ENCODE results near the gene ADORA1.

Gene ADORA1

DNA sequence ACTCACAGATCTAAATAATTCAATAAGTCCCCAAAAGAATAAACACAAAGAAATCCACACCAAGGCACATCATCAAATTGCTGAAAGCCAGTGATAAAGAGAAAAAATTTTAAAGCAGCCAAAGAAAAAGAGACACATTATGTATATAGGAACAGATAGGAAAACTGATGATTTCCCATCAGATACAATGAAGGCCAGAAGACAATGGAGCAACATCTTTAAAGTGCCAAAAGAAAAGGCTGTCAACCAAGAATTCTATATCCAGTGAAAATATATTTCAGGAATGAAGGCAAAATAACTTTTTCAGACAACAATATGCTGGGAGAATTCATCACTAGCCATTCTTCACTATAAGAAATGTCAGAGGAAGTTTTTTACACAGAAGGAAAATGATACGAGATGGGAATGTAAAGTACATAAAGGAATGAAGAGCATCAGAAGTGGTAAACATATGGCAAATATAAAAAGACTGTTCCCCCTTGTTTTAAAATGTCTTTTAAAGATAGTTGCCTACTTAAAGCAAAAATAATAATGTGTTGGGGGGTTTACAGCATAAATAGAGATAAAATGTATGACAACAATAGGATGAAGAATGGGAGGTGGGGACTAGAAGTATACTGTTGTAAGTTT lies 32.4 kb upstream of the ADORA1 start:
- no peak for DNase-seq

DNA sequence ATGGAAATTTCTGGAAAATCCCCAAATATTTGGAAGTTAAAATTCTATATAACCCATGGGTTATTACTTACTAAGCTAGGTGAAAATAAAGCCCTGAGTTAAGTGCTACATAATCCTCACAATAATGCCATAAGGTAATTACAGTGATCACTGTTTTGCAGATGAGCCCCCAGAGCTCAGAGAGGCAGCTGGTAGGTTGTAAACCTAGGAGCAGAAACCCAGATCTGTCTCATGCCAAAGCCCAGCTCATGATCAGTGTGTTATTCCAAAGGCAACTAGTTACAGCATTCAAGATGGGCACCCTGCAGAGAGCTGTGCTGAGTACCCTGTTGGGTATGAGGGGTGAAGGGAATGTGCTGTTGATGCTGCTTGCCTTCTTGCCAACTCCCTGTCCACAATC lies 31.0 kb upstream of the ADORA1 start:
- no peak for DNase-seq

DNA sequence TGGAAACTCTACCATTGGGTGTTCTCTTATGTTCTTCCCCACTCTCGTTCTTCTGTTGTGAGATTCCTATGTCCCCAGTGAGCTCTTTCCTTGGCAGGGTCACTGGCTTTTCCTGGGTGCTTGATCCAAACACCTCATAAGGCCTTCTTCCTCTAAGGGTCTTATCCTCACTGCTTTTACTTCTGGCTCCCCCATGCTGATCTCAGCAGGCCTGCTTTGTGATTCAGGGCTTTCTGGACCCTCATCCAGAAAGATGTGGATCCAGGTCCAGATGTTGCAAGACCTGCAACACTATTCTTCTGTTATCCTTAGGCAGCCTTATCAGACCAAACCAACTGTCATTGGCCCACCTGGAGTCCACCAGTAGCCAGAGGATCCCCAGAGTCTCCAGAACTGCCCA lies 30.5 kb upstream of the ADORA1 start:
- DNase-seq = no peak

DNA sequence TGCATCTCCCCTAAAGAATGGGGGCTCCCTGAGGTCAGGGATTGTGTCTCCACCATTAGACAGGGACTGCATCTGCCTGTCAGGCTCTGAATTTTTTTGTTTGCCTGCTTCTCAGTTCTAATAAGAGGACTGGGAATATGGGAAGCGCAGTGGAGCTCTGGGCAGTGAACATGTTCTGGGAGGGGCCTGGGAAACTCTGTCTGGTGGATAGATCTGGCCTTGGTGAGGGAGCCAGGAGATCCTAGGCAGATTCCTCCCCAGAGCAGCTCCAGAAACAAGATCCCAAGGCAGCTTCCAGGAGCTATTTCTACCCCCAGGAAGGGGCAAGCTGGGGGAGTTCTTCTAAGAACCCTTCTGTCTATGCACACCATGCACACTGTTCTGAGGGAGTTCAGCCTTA lies 29.1 kb upstream of the ADORA1 start:
- no peak for DNase-seq

DNA sequence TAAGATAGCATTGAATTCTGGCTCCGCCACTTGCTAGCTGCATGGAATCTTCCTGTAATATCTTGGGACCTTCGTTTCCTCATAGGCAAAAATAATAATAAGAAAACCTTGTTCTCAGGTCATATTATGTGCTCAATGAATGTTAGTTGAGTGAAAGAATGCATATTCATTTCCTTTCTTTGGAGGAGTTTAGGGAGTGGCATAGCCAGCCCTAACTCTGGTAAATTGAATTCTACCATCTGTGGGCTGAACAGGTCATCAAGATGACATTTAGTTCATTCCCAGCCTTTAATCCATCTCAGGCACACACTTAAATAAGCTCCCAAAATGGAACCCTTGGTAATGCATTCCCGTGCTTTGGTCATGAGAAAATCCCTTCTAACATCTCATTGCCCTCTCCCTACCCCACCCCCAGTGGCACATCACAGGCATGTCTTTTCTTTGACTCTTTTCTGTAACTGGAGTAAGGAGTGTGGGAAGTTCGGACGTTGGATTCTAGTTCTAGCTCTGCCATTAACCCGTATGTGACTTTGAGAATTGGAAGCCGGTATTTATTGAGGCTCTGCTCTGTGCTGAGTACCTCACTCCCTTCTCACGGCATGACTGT lies 28.5 kb upstream of the ADORA1 start:
- DNase-seq = no peak

DNA sequence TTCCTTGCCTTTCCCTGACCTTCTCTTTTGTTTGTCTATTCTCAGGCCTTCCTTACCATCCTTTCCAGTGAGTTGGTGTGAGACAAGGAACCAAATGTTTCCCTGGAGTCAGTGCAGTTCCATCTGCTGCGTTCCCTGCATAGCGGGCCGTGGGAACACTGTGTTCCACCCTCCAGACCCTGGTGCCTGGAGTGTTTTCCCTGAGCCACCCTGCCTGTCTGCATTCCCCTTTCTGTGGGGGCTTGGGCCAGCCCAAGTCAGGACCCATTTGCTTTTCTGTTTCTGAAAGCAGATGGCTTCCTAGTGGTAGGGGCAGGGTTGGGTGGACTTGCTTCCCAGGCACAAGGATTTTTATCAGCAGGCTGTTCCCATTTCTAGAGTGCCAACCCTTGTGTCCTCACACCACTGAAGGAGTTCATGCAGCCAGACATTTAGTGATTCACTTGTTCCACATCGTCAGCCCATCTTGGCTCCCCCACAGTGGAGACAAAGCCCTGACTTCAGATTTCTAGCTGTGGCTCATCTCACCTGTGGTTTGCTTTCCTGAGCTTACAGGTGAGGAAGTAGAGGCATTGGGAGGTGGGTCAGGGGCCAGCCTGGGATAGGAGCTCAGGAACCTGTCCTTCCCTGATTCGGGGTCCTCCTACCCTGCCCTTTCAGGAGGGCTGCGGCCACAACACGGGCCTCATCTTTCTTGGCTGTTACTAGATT lies 27.6 kb upstream of the ADORA1 start:
- DNase-seq = no peak

DNA sequence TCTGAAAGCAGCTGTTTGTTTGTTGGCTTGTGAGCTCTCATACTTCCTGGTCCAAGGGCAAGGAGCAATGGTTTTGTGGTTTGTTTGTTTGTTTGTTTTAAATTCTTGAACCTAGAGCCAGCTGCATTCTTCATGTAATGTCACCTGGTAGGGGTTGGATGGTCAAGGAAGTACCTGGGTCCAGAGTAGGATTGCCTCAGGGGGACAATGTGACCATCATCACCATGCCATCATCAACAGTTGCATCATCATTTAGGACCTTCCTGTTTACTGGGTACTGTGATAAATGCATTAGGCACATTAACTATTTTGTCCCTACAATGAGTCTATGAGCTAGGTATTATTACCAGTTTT lies 27.0 kb upstream of the ADORA1 start:
- no peak for DNase-seq

DNA sequence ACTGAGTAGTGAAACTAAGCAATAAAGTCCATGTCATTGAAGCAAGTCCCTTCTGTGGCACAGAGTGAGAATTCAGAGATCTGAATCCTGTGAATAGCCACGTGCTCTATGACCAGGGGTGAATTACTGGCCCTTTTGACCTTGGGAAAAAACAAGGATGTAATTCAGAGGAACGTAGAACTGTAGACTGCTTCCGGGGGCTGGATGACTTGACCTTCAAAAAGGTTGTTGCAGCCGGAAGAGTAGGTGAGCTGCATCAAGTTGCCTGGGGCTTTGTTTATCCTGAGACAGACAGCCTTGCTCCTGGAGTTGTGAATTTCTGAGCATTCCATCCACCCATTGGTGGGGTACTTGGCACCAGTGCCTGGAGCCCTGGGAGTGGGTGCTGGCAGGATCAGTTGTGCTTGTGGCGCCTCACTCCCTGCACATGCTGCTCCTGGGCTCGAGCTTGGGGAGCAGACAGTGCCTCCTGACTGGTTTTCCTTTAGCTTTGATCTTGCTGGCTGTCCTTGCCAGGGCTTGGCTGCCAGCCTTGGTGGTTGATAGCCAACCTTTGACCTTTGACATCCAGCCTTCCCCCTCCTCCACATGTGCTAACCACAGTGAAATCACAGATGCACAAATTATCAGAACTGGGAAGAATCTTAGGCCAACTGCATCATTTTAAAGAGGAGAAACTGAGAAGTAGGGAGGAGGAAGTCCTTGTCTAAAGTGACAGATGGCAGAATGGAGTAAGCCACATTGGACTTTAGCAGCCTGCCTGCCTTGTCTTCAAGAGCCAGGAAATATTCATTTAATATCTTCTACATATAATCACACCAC lies 25.5 kb upstream of the ADORA1 start:
- DNase-seq = no peak

DNA sequence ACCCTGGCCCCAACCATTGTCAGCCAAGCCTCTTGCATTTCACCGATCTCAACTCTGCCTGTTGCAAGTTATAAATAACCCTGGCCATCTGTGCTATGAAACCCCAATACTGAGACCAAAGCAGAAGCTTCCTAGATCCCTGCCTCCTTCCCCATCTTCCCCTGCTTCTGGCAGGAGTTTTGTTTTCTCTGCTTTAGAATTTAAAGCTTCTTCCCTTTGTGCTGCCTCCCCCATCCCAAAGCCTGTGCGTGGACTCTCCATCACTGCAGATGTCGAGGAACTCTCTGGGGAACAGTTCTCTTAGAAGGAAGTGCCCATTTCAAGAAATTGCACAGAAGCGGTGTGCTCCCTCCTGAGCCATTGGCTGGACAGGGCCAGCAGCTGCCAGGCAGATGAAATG lies 24.3 kb upstream of the ADORA1 start:
- DNase-seq = no peak

DNA sequence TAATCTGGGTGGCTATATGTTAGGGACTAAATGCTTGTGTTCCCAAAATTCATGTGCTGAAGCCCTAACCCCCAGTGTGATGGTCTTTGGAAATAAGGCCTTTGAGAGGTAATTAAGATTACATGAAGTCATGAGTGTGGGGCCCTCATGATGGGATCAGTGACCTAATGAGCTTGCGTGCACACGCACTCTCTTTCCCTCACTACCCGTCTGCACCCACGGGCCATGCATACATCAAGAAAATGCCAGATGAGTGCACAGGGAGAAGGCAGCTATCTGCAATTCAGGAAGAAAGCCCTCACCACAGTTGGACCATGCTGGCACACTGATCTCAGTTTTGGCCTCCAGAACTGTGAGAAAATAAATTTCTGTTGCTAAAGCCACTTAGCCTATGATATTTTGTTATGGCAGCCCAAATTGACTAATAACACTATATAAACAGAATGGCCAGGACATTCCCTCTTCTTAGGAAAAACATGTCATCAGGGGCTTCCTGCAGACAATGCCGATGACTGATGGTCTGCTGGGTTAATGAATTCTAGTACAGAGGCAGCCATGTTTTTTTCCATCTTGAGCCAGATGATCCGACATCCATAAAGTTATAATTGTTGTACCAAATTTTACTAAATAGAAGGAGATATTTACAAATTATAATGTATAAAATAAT lies 23.6 kb upstream of the ADORA1 start:
- no peak for DNase-seq

DNA sequence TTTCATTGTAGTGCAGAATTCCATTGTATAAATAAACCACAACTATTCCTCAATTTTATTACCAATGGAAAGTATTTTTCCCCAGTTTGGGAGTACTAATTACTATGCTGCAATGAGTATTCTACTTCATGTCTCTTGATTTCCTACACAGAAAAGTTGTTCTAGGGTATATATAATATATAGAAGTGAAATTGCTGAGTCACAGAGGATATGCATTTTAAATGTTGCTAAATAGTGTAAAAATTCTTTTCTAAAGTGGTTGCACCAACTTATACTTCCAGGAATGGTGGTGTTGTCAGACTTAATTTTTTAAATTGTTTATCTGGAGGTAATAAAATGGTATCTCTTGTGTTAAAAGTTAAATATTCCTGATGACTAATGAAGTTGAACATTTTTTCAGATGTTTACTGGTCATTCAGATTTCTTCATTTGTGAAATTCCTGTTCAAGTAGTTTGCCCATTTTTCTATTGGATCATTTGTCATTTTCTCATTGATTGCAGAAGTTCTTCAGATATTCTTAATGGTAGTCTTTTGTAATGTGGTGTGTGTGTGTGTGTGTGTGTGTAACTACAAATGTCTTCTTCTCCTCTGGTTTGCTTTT lies 22.6 kb upstream of the ADORA1 start:
- DNase-seq = no peak

DNA sequence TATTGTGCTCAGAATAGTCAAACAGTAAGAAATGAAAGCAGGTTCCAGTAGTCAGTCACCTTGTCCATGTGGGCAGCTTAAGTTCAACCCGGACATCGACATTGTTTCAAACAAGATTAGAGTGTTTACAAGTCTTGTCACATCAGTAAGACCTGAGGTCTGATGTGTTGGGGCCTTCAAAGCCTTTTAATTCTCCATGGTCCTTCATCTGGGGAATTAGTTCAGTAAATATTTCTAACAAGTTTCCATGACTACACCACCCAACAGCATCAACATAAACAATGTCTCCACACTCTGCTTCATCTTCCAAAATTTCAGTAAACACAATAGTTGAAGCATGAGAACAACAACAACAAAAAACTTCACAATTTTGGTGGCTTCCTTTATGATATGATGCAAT lies 15.1 kb upstream of the ADORA1 start:
- no peak for DNase-seq

DNA sequence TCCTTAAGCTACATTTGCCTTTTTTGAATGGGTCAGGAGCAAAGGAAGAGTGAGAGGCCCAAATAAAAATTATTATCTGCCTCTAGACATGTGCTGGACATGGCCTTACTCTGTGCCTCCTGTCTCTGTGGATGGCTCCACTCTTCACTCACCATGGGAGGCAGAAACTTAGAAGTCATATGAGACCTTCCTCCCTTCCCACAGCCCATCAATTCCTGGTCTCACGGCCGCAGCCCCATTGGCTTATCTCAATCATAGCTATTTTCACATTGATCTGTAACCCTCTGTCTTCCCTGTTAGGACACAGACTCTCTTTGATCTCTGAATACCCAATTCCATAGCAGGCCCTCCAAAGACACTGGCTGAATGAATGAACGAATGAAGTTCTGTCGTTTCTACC lies 14.2 kb upstream of the ADORA1 start:
- no peak for DNase-seq

DNA sequence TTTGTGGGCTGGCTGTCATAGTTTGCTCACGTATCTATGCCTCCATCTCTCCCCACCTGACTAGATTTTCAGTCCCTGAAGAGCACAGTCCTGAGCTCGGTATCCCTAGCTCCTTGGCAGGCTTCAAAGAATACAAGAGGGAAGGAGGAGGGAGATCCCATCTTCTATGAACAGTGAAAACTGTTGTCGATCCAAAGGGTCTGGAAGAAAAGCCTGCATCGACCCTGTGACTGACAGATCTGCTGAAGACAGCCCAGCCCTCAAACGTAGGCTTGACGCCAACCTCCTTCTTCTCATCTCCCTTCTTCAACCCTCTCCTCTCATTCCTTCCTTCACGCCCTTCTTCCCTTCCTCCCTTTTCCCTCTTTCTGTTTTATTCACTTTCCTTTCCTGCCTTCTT lies 13.3 kb upstream of the ADORA1 start:
- DNase-seq = no peak

DNA sequence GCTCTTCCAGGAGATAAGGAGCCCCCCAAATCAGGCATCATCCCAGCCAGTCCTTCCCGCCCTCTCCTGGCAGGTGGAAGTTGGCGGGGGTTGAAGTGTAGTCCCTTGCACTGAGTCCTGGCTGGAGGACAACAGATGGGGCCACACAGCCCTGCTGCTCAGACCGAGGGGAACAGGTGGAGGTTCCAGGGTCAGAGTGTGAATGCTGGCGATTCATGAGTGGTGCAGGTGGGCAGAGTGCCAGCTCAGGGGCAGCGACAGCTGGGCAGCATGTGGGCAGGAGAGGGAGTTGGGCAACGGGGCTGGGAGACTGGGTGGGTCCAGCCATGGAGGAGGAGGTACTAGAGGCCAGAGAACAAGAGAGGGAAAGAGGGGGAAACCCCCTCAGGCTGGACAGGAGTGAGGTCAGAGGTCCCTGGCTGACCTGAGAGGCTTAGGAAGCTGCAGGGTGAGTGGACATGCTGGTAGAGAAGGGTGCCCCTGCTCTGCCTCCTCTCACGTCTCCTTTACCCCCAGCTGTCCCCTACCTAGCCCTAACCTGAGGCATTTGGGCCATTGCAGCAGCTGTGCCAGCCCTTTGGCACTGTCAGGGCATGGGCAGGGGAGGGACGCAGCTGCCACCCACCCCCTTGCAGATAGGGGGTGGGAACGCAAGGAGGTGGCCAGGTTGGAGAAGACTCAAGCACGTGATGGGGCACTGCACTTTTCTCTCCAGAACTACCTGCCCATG lies 11.3 kb upstream of the ADORA1 start:
- no peak for DNase-seq

DNA sequence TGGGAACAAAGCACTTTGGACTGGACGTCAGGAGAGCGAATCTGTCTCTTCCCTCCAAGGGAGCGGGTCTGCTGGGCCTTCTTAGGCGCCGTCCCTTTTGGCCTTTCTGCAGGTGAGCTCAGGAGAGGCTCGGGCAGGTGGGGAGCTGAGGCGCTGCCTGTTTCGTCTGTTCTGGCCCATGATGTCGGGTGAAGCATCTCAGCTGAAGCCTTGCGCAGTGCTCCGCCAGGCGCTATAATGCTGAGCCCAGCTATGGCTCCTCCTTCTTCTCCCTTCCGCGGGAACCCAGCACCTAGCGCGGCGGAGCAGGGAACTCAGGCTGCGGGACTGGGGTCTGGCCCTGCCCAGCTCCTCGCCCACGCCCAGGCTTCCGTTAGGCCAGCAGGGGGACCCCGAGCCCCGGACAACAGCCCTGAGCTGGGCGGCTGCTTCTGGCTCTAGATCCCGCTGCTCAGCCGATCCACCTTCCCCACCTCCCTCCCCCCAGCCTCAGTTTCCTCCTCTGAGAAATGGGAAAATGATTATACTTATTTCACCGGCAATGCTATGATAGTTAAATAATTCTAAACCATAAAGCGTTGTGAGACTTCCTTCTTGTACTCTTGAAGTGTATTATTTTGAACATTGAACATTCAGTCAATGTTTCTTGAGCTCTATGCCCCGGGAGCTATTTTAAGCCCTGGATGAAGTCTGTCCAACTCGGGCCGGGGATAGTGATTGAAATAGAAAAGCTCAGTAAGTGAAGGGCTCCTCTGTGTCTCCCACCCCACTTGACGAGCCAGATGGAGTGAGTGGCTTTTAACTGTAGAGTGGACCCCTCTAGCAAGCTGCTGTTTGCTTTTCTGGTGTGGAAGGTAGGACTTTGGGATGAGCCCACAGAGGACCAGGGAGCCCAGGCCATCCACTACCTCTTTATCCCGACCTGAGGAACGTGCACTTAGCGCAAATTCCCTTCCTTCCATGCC lies 9.6 kb upstream of the ADORA1 start:
- peak; percentile 4 for DNase-seq

DNA sequence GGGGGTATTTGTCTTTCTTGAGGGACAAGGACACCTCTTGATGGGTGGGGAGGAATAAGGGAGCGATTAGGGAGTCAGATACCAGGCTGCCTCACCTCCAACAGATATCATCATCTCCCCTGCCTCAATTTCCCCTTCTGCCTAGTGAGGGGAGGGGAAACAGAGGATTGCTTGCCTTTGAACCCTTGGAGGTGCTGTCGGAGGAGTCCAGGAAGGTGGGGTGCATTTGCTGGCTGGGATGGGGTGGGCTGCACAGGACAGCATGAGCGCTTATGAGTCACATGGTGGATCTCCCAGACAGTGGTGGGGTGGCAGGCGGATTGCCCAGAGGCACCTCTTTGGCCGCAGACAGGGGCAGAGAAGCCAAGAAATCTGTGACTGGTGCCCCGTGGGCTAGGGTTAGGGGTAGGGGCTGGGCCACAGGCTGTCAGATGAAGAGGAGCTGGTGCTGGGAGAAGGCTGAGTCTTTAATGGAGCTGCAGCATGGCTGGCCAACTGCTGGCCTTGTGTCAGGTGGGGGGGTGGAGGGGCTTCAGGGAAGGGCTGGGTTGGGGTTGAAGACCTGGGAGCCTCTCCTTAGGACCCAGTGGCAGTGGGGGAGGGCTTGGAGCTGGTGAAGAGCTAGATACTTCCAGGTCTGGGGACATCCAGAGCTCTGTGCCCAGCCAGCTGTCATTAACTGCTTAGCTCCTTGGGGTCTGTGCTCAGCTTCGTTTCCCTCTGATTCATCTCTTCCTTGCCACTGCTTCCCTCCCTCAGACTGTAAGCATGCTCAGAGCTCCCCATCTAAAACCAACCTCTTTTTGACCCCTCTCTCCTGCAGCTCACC lies 7.0 kb upstream of the ADORA1 start:
- no peak for DNase-seq

DNA sequence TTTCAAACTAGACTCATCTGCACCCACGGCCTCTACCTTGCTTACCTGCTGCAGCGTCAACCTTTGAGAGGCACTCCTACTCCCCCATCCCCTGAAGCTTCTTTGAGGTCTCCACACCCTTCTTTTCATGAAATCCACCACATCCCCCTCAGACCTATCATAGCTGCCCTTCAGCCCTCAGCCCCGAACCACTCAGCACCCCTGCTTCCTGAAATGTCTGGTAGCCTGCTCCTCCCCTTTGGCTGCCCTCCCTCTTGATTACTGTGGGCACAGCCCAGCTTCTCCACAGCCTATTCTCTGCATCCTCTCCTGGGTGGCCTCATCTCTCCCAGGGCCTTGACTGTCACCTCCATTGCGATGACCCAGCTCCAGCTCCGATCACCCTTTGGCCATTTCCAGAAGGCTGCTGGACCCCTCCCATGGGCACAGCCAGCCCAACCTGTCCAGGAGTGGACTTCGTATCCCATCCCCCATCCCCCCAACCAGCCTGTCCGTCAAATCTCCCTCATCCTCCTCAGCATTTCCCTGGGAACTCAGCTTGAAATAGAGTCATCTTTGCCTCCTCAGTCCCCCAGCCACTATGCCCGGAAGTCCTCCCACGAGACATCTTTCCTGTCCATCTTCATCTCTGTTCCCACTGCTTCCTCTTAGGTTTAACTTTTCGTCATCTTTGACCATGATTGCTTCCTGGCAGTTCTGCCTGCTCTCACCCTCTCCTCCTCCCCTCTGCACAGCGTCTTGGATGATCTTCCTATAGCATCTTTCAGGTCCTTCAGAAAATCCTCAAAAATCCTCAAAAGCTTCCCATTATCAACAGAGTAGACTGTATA lies 6.1 kb upstream of the ADORA1 start:
- no peak for DNase-seq

DNA sequence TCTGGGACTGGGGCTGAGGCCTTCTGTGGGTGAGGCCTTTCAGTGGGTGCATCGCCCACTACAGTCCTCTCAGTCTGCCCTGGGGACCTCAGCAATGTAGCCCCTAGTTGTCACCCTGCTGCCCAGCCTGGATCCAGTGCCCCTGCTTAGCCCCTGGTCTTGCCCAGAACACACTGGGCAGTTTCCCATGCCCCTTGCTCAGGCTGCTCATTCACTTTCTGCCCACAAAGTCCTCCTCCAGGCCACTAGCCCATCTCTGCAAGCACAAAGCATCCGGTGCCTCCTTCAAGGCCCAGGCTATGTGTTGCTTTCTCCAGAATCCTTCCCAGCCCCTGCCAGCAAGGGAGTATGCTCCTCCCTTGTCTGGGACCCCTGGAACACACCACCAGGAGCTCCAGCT lies 5.4 kb upstream of the ADORA1 start:
- no peak for DNase-seq

Measured in T-helper 9 cell (primary cell).